ENCODE results near the gene OLIG1. TPM values are rescaled to one million over a fixed set of nuclear protein-coding genes. Genes with fewer than 3 reads are reported as not detected.

OLIG1 gene
- total and polyA plus RNA-seq, 2 experiments from 2014 or later: 0.65 TPM; not detected in 1

DNA sequence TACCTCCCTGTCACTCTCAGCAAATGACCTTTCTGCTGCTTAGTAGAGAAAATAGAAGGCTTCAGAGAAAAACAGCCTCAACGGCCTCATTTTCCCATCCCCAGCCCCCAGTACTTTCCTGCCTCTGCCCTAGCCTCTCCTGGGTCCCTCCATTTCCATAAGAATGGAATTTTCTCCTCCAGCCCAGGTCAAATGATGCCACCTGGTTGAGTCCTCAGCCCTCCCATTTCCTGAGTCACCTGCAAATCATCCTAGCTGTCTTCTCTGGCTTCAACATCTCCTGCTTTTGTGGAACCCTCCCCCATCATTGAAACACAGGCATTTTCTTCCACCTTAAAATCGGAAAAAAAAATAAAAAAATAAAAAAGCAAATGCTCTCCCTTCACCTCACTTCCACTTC lies 35.1 kb downstream of the OLIG1 start:
- Histone ChIP-seq H3K9me3 (ENCODE audit: low read depth) (no peaks in the 10 kb centered on the region), H3K27me3 (peaks cover 40% of the 10 kb centered on the region), H3K27ac (no peak overlapping the region), H3K4me1 (ENCODE audit: low read depth) (no peaks in the 10 kb centered on the region), H3K4me3 (no peak overlapping the region), H3K36me3 (no peaks in the 10 kb centered on the region)
- TF ChIP-seq, protein P1, sequence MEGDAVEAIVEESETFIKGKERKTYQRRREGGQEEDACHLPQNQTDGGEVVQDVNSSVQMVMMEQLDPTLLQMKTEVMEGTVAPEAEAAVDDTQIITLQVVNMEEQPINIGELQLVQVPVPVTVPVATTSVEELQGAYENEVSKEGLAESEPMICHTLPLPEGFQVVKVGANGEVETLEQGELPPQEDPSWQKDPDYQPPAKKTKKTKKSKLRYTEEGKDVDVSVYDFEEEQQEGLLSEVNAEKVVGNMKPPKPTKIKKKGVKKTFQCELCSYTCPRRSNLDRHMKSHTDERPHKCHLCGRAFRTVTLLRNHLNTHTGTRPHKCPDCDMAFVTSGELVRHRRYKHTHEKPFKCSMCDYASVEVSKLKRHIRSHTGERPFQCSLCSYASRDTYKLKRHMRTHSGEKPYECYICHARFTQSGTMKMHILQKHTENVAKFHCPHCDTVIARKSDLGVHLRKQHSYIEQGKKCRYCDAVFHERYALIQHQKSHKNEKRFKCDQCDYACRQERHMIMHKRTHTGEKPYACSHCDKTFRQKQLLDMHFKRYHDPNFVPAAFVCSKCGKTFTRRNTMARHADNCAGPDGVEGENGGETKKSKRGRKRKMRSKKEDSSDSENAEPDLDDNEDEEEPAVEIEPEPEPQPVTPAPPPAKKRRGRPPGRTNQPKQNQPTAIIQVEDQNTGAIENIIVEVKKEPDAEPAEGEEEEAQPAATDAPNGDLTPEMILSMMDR (IDR thresholded peaks at IDR 0.05; ENCODE audit: low read depth, low read length): no peak
- no peak for DNase-seq (ENCODE audit: low read depth in 1 of 2, low spot score in 1 of 2)

DNA sequence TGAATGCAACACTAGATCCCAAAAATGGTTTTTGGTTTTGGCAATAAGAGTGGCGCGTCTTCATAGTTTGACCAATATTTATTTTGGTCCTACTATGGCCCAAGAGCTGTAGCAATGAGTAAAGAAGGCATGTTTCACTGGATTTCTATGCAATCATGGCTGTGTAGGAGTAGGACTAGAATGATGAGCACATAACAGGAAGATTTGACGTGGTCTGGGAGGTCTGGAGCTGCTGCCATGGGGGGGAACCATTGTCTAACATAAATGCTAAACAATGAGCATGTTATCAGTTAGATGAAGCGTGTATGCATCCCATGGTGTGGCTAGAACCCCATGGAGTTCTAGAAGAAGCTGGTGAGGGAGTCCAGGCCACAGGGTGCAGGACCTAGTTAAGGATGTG lies 38.3 kb downstream of the OLIG1 start:
- no peak for DNase-seq (ENCODE audit: low read depth in 1 of 2, low spot score in 1 of 2)
- Histone ChIP-seq H3K36me3 (no peaks in the 10 kb centered on the region), H3K9me3 (ENCODE audit: low read depth) (no peaks in the 10 kb centered on the region), H3K27ac (no peak overlapping the region), H3K4me1 (ENCODE audit: low read depth) (no peaks in the 10 kb centered on the region), H3K4me3 (no peak overlapping the region), H3K27me3 (peaks cover 62% of the 10 kb centered on the region)
- TF ChIP-seq, protein P1 (IDR thresholded peaks at IDR 0.05; ENCODE audit: low read depth, low read length): no peak

DNA sequence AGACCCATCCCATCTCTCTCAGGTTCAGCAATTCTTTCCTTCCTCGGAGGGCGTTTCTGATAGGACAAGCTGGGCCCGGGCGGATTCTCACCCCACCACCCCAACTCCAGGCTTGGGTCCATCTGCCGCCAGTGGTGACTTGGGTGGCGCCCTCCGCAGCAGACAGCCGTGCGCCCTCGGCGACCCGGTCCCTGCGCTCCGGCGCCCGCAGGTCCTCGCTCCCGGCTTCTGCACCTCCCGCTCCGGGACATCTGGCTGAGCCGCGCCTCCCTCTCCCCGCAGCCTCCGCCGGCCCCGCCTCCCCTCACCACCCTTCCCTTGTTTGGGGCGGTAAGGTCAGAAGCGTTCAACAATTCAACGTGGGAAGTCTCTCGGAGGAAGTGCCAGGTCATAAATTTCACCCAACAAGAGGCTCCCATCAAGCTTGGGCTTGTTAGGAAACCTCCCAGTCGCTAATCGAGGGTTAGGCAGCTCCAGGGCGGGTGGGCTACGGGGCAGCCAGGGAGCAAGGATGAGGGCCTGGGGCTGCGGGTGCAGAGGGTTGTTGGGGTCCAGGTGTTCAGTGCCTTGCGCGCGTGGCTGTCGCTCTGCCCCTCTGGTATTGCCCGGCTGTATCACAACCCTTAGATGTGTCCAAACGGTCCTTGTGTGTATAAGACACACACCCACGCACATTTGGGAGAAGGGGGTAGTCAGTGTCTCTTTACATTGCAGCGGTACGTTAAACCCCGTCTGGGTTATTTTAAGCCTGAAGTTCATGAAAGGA lies 39.8 kb downstream of the OLIG1 start:
- Histone ChIP-seq H3K9me3 (ENCODE audit: low read depth) (no peaks in the 10 kb centered on the region), H3K36me3 (no peaks in the 10 kb centered on the region), H3K27me3 (peaks cover 62% of the 10 kb centered on the region), H3K4me1 (ENCODE audit: low read depth) (no peaks in the 10 kb centered on the region), H3K4me3 (no peak overlapping the region), H3K27ac (no peak overlapping the region)
- peak in 1 of 2 donors; percentile 15 for DNase-seq (ENCODE audit: low read depth in 1 of 2, low spot score in 1 of 2)
- TF ChIP-seq, protein P1 (IDR thresholded peaks at IDR 0.05; ENCODE audit: low read depth, low read length): no peak

- Histone ChIP-seq H3K36me3 (no peaks in the 10 kb centered on the region), H3K27me3 (peaks cover 57% of the 10 kb centered on the region), H3K4me3 (no peak overlapping the region), H3K27ac (no peak overlapping the region), H3K9me3 (ENCODE audit: low read depth) (no peaks in the 10 kb centered on the region), H3K4me1 (ENCODE audit: low read depth) (no peaks in the 10 kb centered on the region)
- TF ChIP-seq, protein P1 (IDR thresholded peaks at IDR 0.05; ENCODE audit: low read depth, low read length): no peak
- no peak for DNase-seq (ENCODE audit: low read depth in 1 of 2, low spot score in 1 of 2)
These were observed 40.4 kb downstream of the OLIG1 start for GRCh38 chr21:33110340-33110715.

- Histone ChIP-seq H3K4me1 (ENCODE audit: low read depth) (no peaks in the 10 kb centered on the region), H3K27me3 (peaks cover 47% of the 10 kb centered on the region), H3K9me3 (ENCODE audit: low read depth) (no peaks in the 10 kb centered on the region), H3K27ac (no peak overlapping the region), H3K4me3 (no peak overlapping the region), H3K36me3 (no peaks in the 10 kb centered on the region)
- no peak for DNase-seq (ENCODE audit: low read depth in 1 of 2, low spot score in 1 of 2)
- TF ChIP-seq, protein P1 (IDR thresholded peaks at IDR 0.05; ENCODE audit: low read depth, low read length): no peak
These were observed 41.6 kb downstream of the OLIG1 start for GRCh38 chr21:33111577-33111976.

Measured in cardiac muscle cell (in vitro differentiated cells and primary cell).